ENCODE results near the gene GLIPR1L2.
"Not testable (repeated sequence)": the region's sequence is repeated elsewhere in the genome, so short reads cannot be mapped to it uniquely, and the experiment has no call there.

Gene GLIPR1L2

GRCh38 chr12:75438059-75438754, 47.3 kb downstream of the GLIPR1L2 start:
- DNase-seq: no peak

GRCh38 chr12:75439048-75439447, 48.2 kb downstream of the GLIPR1L2 start:
- DNase-seq: no peak

GRCh38 chr12:75439930-75440329, 49.0 kb downstream of the GLIPR1L2 start:
- DNase-seq: no peak

GRCh38 chr12:75441687-75442449, 51.0 kb downstream of the GLIPR1L2 start:
- not testable (repeated sequence) for DNase-seq

- not testable (repeated sequence) for DNase-seq
These were observed 51.6 kb downstream of the GLIPR1L2 start for GRCh38 chr12:75442454-75442853.

GRCh38 chr12:75443709-75444108, 52.8 kb downstream of the GLIPR1L2 start:
- no peak for DNase-seq

GRCh38 chr12:75444429-75445136, 53.7 kb downstream of the GLIPR1L2 start:
- no peak for DNase-seq

GRCh38 chr12:75445137-75445507, 54.2 kb downstream of the GLIPR1L2 start:
- DNase-seq: not testable (repeated sequence)

- no peak for DNase-seq
These were observed 56.0 kb downstream of the GLIPR1L2 start for GRCh38 chr12:75446857-75447256.

GRCh38 chr12:75447691-75448393, 57.0 kb downstream of the GLIPR1L2 start:
- no peak for DNase-seq

- DNase-seq: no peak
These were observed 61.9 kb downstream of the GLIPR1L2 start for GRCh38 chr12:75452675-75453330.

- DNase-seq: no peak
These were observed 65.0 kb downstream of the GLIPR1L2 start for GRCh38 chr12:75455839-75456238.

GRCh38 chr12:75457191-75457590, 66.3 kb downstream of the GLIPR1L2 start:
- no peak for DNase-seq

- not testable (repeated sequence) for DNase-seq
These were observed 67.0 kb downstream of the GLIPR1L2 start for GRCh38 chr12:75457866-75458265.

- no peak for DNase-seq
These were observed 68.9 kb downstream of the GLIPR1L2 start for GRCh38 chr12:75459755-75460154.

GRCh38 chr12:75460204-75460603, 69.3 kb downstream of the GLIPR1L2 start:
- no peak for DNase-seq

- no peak for DNase-seq
These were observed 81.3 kb downstream of the GLIPR1L2 start for GRCh38 chr12:75471902-75472890.

GRCh38 chr12:75474116-75474515, 83.2 kb downstream of the GLIPR1L2 start:
- no peak for DNase-seq

- DNase-seq: no peak
These were observed 85.2 kb downstream of the GLIPR1L2 start for GRCh38 chr12:75476071-75476470.

GRCh38 chr12:75477137-75477536, 86.2 kb downstream of the GLIPR1L2 start:
- no peak for DNase-seq

- no peak for DNase-seq
These were observed 87.4 kb downstream of the GLIPR1L2 start for GRCh38 chr12:75478116-75478794.

All from stimulated activated CD4-positive, alpha-beta T cell treated with anti-CD3 and anti-CD28 coated beads, Interleukin-4, amount 100 ng/mL, for 1 hour (primary cell).